GM12878 (cell line): ENCODE data around the gene MYO1E. TPM values are rescaled to one million over a fixed set of nuclear protein-coding genes. Genes with fewer than 3 reads are reported as not detected.

ENCODE experiments used
- BCL11A ChIP-seq: IDR thresholded peaks from 2 replicates; pipeline ENCODE4 v1.6.1; 2011; ENCODE audit warnings: low read depth, low read length
- BHLHE40 ChIP-seq, 2 experiments: fragments of 450-650 bp in 1 of 2; IDR thresholded peaks; 2 replicates each; pipeline ENCODE4 v1.6.1; 2011 to 2017; ENCODE audit warnings: low read depth in 2 of 2, borderline replicate concordance in 1 of 2, improper control_type of control experiment in 1 of 2, low read length in 1 of 2, mild to moderate bottlenecking in 1 of 2
- CEBPB ChIP-seq, 2 experiments: fragments of 150-350 bp in 1 of 2; IDR thresholded peaks; 2 replicates each; pipeline ENCODE4 v1.6.1; 2012 to 2014; ENCODE audit warnings: low read depth in 2 of 2, low read length in 2 of 2, borderline replicate concordance in 1 of 2, inconsistent platforms in 1 of 2
- EED ChIP-seq: sonication (generic); IDR thresholded peaks from 2 replicates; pipeline ENCODE4 v1.6.1; 2016; ENCODE audit warnings: antibody characterized with exemption, low read depth
- GABPA ChIP-seq: IDR thresholded peaks from 2 replicates; pipeline ENCODE4 v1.6.1; 2014; ENCODE audit warnings: antibody characterized with exemption, low read depth, mild to moderate bottlenecking, inconsistent platforms
- IRF3 ChIP-seq: fragments of 450-650 bp; IDR thresholded peaks from 2 replicates; pipeline ENCODE4 v1.6.1; 2014; ENCODE audit warnings: mild to moderate bottlenecking
- MYC ChIP-seq: IDR thresholded peaks from 2 replicates; pipeline ENCODE4 v1.6.1; 2011; ENCODE audit warnings: mild to moderate bottlenecking, low read length, moderate library complexity, inconsistent platforms; ENCODE audit not compliant: insufficient read depth, insufficient replicate concordance, insufficient read length, severe bottlenecking
- POLR2AphosphoS5 ChIP-seq: IDR thresholded peaks from 2 replicates; pipeline ENCODE4 v1.6.1; 2011; ENCODE audit warnings: mild to moderate bottlenecking, low read length, inconsistent platforms
- POU2F2 ChIP-seq: IDR thresholded peaks from 3 replicates; pipeline ENCODE4 v1.6.1; 2011; ENCODE audit warnings: low read depth, mild to moderate bottlenecking, low read length, borderline replicate concordance
- RBBP5 ChIP-seq: fragments of 200-600 bp; sonication (generic); conservative IDR thresholded peaks from 2 replicates; pipeline ENCODE4 v1.6.1; 2016
- RELA ChIP-seq: fragments of 450-650 bp; IDR thresholded peaks from 2 replicates; pipeline ENCODE4 v1.8.0; 2014; ENCODE audit warnings: borderline replicate concordance; ENCODE audit not compliant: partially characterized antibody
- RELB ChIP-seq: fragments of 450-650 bp; IDR thresholded peaks from 2 replicates; pipeline ENCODE4 v1.6.1; 2017; ENCODE audit warnings: low read depth, mild to moderate bottlenecking, moderate library complexity
- SIN3A ChIP-seq: IDR thresholded peaks from 2 replicates; pipeline ENCODE4 v1.6.1; 2012; ENCODE audit warnings: low read depth, low read length, improper control_type of control experiment
- SIX5 ChIP-seq: IDR thresholded peaks from 2 replicates; pipeline ENCODE4 v1.6.1; 2011; ENCODE audit warnings: mild to moderate bottlenecking, low read depth, low read length, moderate library complexity; ENCODE audit not compliant: severe bottlenecking
- TBL1XR1 ChIP-seq: IDR thresholded peaks from 2 replicates; pipeline ENCODE4 v1.6.1; 2012; ENCODE audit warnings: low read depth, low read length, improper control_type of control experiment
- YY1 ChIP-seq: IDR thresholded peaks from 2 replicates; pipeline ENCODE4 v1.6.1; 2011; ENCODE audit warnings: low read depth, mild to moderate bottlenecking, low read length
- ZBED1 ChIP-seq: IDR thresholded peaks from 2 replicates; pipeline ENCODE4 v1.6.1; 2016; ENCODE audit warnings: borderline replicate concordance
- ZBTB33 ChIP-seq: fragments of 450-650 bp; IDR thresholded peaks from 2 replicates; pipeline ENCODE4 v1.6.1; 2017; ENCODE audit warnings: mild to moderate bottlenecking
- ZBTB4 ChIP-seq: fragments of 450-650 bp; formaldehyde crosslinking; IDR thresholded peaks from 2 replicates; pipeline ENCODE4 v1.4.0; 2022; ENCODE audit warnings: mild to moderate bottlenecking, moderate library complexity
- polyA plus RNA-seq, 11 experiments: library from polyadenylated mRNA; depleted of rRNA in 4 of 11; unstranded in 6 of 11; stranded (reverse) in 5 of 11; fragments of >200 nt; fragmentation: Nextera tagmentation in 4 of 11; fragmentation: Illumina TruSeq in 1 of 11; extraction: Ambion mirVana in 4 of 11; extraction: Trizol in 1 of 11; gene quantifications; 1 replicate in 1 of 11; 2 replicates in 10 of 11; pipeline versions ENCODE4 v1.2.1 to v1.2.3, GENCODE V29; 2011 to 2016; ENCODE audit warnings: inconsistent platforms in 2 of 11, missing spikeins in 2 of 11, low read depth in 1 of 11
- total RNA-seq, 4 experiments: library from RNA; depleted of rRNA in 3 of 4; stranded (reverse); fragments of >200 nt in 3 of 4; fragmentation: Illumina TruSeq in 1 of 4; extraction: Trizol in 1 of 4; gene quantifications; 2 replicates each; pipeline versions ENCODE4 v1.2.1 to v1.2.3, GENCODE V29; 2013 to 2021

MYO1E gene
- total and polyA plus RNA-seq, 10 of the 15 experiments (the other 5 are each of a cell fraction or from before 2014, with no cell fraction given) = 10.3 to 266 (median 64.9) TPM

GRCh38 chr15:59304034-59304795 lies 68.5 kb downstream of the MYO1E start (continued):
- no peak for TF ChIP-seq CEBPB (IDR thresholded peaks at IDR 0.05; ENCODE audit: borderline replicate concordance in 1 of 2, low read depth in 2 of 2, low read length in 2 of 2)
- peak; percentile 60; the same call in 1 of the 2 replicates for TF ChIP-seq RELB
- no peak for TF ChIP-seq SIX5
- TF ChIP-seq YY1 = no peak
- TF ChIP-seq RELA = peak; percentile 44
- no peak for TF ChIP-seq IRF3
- no peak for TF ChIP-seq ZBTB4 (CRISPR knock-in tag)
- TF ChIP-seq RBBP5 = no peak
- TF ChIP-seq GABPA = no peak
- TF ChIP-seq ZBTB33 = no peak
- TF ChIP-seq BHLHE40 (IDR thresholded peaks at IDR 0.05; ENCODE audit: borderline replicate concordance in 1 of 2, low read depth in 2 of 2, low read length in 1 of 2) = peak; percentile 43 to 79; a peak in 2 of 4 replicates
- no peak; the same call in 1 of the 2 replicates for TF ChIP-seq EED
- no peak for TF ChIP-seq SIN3A
- 0 out of 2 replicates have a peak, but pooled peaks have one; percentile 24 for TF ChIP-seq BCL11A
- TF ChIP-seq MYC = no peak
- TF ChIP-seq TBL1XR1 = 0 out of 2 replicates have a peak, but pooled peaks have one; percentile 29
- TF ChIP-seq POLR2AphosphoS5 = no peak
- peak; percentile 27; the same call in 1 of the 3 replicates for TF ChIP-seq POU2F2
- TF ChIP-seq ZBED1 = no peak
